ENCODE data around the gene GALNT13. TPM values are rescaled to one million over a fixed set of nuclear protein-coding genes. Genes with fewer than 3 reads are reported as not detected.

The GALNT13 gene
- total RNA-seq = not detected

DNA sequence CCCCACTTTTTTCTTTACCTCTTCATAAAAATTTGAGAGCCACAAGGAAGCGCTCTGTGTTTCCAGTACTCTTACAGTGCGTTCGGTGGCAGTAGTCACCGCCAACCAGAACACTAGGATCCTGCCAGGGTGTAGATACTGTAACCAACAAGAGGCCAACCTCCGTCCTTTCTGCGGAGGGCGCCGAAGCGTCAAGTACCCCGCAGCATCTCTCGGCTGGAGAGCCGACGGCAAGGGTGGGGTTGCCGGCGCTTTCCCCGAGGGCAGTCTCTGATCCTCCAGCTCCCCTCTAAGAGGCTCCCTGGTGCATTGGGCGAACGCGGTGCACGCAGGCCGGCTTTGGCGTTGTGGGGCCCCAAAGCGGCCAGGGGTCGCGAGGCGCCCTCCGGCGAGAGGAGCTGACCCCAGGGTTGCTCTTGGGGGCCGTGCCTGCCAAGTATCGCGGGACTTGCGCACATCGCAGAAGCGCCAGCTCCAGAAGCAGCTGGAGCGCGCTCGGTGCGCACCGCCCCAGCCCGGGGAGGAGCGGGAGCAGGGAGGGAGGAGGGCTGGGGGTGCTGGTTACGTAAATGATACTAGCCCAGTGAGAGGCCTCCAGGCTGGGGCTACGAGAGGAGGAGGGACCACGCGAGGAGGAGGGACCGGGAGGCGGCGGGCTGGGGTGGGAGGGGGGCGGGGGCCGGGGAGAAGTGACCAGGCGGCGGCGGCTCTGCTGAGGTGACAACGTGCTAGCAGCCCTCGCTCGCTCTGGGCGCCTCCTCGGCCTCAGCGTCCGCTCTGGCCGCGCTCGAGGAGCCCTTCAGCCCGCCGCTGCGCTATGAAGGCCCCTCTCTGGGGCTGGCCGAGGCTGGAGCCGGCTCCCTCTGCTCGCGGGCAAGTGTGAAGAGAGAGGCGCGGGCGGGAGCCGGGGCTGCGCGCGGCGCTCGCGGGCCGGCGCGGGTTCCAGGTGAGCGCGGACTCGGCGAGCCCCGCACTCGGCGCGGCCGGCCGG is at the start of gene GALNT13:
Gene GALNT13, plus strand, starts transcription at position 692 of the 991 bp plus-strand sequence.
- no peak within 1 kb of the TSS for H3K27ac Mint-ChIP-seq
- ATAC-seq (replicated peaks in 1 of 2) (no peak), DNase-seq (no peak)
- H3K4me1 Mint-ChIP-seq (ENCODE audit: low read depth) = no peaks in the 10 kb centered on the region
- H3K36me3 Mint-ChIP-seq (ENCODE audit: insufficient read depth in 2 of 2) = peaks cover 6% of the 10 kb centered on the region in 2 donors
- H3K4me3 Mint-ChIP-seq = peak within 1 kb of the TSS in 1 of 2 donors; percentile 37
- H3K27me3 Mint-ChIP-seq (ENCODE audit: low read depth) = peaks cover 34% of the 10 kb centered on the region
- peaks cover 2 to 3% of the 10 kb centered on the region in 2 donors for H3K9me3 Mint-ChIP-seq

DNA sequence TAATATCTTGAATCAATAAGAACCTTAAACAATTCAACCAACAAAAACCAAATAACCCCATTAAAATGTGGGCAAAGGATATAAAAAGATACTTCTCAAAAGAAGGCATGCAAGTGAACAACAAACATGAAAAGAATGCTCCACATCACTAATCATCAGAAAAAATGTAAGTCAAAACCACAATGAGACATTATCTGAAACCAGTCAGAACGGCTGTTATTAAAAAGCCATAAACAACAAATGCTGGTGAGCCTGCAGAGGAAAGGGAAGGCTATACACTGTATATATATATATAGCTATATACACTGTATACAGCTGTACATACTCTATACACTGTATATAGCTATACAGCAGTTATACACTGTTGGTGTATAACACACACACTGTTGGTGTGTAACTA is 47.8 kb upstream of the GALNT13 start:
- DNase-seq = no peak
- Mint-ChIP-seq H3K27me3 (ENCODE audit: low read depth) (no peaks in the 10 kb centered on the region), H3K36me3 (ENCODE audit: insufficient read depth in 2 of 2) (peaks cover 0 to 3% of the 10 kb centered on the region in 2 donors), H3K4me3 (no peak overlapping the region), H3K4me1 (ENCODE audit: low read depth) (no peaks in the 10 kb centered on the region), H3K27ac (no peak overlapping the region), H3K9me3 (peaks cover 11 to 17% of the 10 kb centered on the region in 2 donors)
- no peak for ATAC-seq (replicated peaks in 1 of 2)

- H3K9me3 Mint-ChIP-seq = peaks cover 9 to 18% of the 10 kb centered on the region in 2 donors
- H3K4me1 Mint-ChIP-seq (ENCODE audit: low read depth) = no peaks in the 10 kb centered on the region
- H3K36me3 Mint-ChIP-seq (ENCODE audit: insufficient read depth in 2 of 2) = peaks cover 0 to 2% of the 10 kb centered on the region in 2 donors
- no peaks in the 10 kb centered on the region for H3K27me3 Mint-ChIP-seq (ENCODE audit: low read depth)
- H3K27ac Mint-ChIP-seq = no peak overlapping the region
- H3K4me3 Mint-ChIP-seq = no peak overlapping the region
- DNase-seq = no peak
- no peak for ATAC-seq (replicated peaks in 1 of 2)
These were observed 43.4 kb upstream of the GALNT13 start for GRCh38 chr2:153828335-153828734.

- no peaks in the 10 kb centered on the region for H3K36me3 Mint-ChIP-seq (ENCODE audit: insufficient read depth in 2 of 2)
- DNase-seq = no peak
- H3K27ac Mint-ChIP-seq = no peak overlapping the region
- no peak for ATAC-seq (replicated peaks in 1 of 2)
- H3K9me3 Mint-ChIP-seq = peaks cover 7 to 8% of the 10 kb centered on the region in 2 donors
- H3K4me1 Mint-ChIP-seq (ENCODE audit: low read depth) = no peaks in the 10 kb centered on the region
- H3K27me3 Mint-ChIP-seq (ENCODE audit: low read depth) = no peaks in the 10 kb centered on the region
- no peak overlapping the region for H3K4me3 Mint-ChIP-seq
These were observed 37.1 kb upstream of the GALNT13 start for GRCh38 chr2:153834662-153835061.

GRCh38 chr2:153858250-153858649 is 13.5 kb upstream of the GALNT13 start:
- Mint-ChIP-seq H3K4me1 (ENCODE audit: low read depth) (no peaks in the 10 kb centered on the region), H3K27ac (no peak overlapping the region), H3K36me3 (ENCODE audit: insufficient read depth in 2 of 2) (no peaks in the 10 kb centered on the region), H3K27me3 (ENCODE audit: low read depth) (no peaks in the 10 kb centered on the region), H3K4me3 (no peak overlapping the region), H3K9me3 (peaks cover 4 to 7% of the 10 kb centered on the region in 2 donors)
- ATAC-seq (replicated peaks in 1 of 2) = no peak
- no peak for DNase-seq

- H3K9me3 Mint-ChIP-seq = peaks cover 0 to 2% of the 10 kb centered on the region in 2 donors
- no peak overlapping the region for H3K4me3 Mint-ChIP-seq
- no peaks in the 10 kb centered on the region for H3K27me3 Mint-ChIP-seq (ENCODE audit: low read depth)
- ATAC-seq (replicated peaks in 1 of 2) (no peak), DNase-seq (no peak)
- no peaks in the 10 kb centered on the region for H3K36me3 Mint-ChIP-seq (ENCODE audit: insufficient read depth in 2 of 2)
- H3K4me1 Mint-ChIP-seq (ENCODE audit: low read depth) = no peaks in the 10 kb centered on the region
- no peak overlapping the region for H3K27ac Mint-ChIP-seq
These were observed 7.7 kb upstream of the GALNT13 start for GRCh38 chr2:153864022-153864421.

GRCh38 chr2:153866595-153866994 is 5.1 kb upstream of the GALNT13 start:
- no peak for DNase-seq
- H3K4me3 Mint-ChIP-seq = no peak overlapping the region
- no peaks in the 10 kb centered on the region for H3K36me3 Mint-ChIP-seq (ENCODE audit: insufficient read depth in 2 of 2)
- H3K27ac Mint-ChIP-seq = no peak overlapping the region
- peaks cover 0 to 2% of the 10 kb centered on the region in 2 donors for H3K9me3 Mint-ChIP-seq
- no peaks in the 10 kb centered on the region for H3K4me1 Mint-ChIP-seq (ENCODE audit: low read depth)
- no peak for ATAC-seq (replicated peaks in 1 of 2)
- H3K27me3 Mint-ChIP-seq (ENCODE audit: low read depth) = peaks cover 14% of the 10 kb centered on the region

GRCh38 chr2:153870308-153870707 is 1.4 kb upstream of the GALNT13 start:
- Mint-ChIP-seq H3K4me3 (no peak overlapping the region), H3K27me3 (ENCODE audit: low read depth) (peaks cover 34% of the 10 kb centered on the region), H3K9me3 (peaks cover 2 to 3% of the 10 kb centered on the region in 2 donors), H3K27ac (no peak overlapping the region), H3K4me1 (ENCODE audit: low read depth) (no peaks in the 10 kb centered on the region), H3K36me3 (ENCODE audit: insufficient read depth in 2 of 2) (peaks cover 6% of the 10 kb centered on the region in 2 donors)
- DNase-seq = no peak
- ATAC-seq (replicated peaks in 1 of 2) = no peak

DNA sequence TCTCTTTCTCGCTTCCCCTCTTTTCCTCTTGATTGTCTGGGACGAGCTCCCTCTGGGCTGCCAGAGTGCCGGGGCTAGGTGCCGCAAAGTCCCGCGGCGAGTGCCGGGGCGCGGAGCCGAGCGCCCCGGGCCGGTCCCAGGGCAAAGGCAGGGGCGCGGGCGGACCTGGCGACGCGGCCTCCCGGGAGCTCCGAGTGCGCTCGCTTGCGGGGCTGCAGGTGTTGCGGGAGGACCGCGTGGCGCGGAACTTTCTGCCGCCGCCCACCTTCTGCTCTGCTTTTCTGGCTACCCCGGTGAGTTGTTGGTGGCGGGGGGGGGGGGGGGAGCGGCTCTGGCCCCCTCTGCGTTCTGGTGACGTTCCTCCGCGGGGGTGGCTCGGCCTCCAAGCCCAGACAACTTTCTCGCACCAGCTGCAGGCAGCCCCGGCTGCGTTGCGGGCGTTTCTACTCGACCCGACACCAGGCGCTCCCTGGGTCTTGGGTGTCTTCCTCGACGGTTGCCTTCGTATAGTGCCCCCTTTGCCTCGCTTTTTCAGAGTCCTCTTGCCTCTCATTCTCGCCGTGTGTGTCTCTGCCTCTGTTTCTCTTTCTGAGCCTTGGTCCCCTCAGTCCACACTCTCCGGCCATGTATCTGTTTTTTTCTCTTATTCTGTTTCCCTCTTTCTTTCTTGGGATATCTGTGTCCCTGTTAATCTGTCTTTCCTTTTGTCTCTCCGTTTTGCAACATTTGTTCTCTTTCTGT is 759 bp downstream of the GALNT13 start:
- peaks cover 6% of the 10 kb centered on the region in 2 donors for H3K36me3 Mint-ChIP-seq (ENCODE audit: insufficient read depth in 2 of 2)
- peak overlapping the region in 1 of 2 donors; percentile 37 for H3K4me3 Mint-ChIP-seq
- no peak overlapping the region for H3K27ac Mint-ChIP-seq
- peaks cover 34% of the 10 kb centered on the region for H3K27me3 Mint-ChIP-seq (ENCODE audit: low read depth)
- peaks cover 2 to 3% of the 10 kb centered on the region in 2 donors for H3K9me3 Mint-ChIP-seq
- no peaks in the 10 kb centered on the region for H3K4me1 Mint-ChIP-seq (ENCODE audit: low read depth)
- ATAC-seq (replicated peaks in 1 of 2) (no peak), DNase-seq (no peak)

DNA sequence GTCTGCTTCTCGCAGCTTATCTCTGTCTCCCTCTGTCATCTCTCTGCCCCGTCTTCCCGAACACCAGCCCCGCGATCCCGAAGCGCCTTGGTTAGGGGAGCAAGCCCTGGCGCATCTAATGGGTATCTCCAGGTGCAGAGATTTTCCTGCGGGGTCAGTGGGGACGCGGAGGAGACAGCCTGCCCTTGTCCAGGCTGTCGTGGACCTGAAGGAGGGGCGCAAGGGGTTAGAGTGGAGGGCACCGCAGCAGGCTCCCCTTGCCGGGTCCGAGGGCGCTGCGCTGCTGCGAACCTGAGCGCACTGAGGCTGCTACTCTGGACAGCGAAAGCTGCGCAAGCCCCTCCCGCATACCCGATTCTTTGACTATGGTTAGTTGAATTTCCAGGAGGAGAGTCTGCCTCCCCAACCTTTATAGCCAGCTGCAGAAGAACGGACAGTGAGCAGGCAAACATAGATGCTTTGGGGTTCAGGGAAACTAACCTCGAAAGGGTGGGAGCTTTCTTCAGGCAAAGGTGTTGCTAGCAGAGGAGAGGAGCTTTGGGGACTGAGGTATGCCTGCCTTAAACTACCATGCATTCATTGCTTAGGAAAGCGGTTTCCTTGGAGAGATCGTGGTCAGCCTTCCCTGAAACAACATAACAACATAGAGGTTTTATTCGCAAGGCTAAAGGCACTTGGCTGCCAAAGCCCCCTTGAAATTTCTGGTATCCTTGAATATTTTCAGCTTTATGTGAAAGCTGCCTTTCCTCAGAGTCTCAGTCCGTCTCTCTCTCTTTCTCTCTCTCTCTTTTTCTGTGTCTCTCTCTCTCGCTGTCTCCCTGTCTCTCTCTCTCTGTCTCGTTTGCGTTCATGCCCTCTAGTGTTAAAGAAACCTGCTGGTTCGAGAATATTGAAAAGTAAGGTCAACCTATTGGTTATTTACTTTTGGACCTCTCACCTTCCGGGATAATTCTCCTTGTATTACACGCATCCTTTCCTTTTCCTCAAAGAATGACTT is 1.6 kb downstream of the GALNT13 start:
- H3K36me3 Mint-ChIP-seq (ENCODE audit: insufficient read depth in 2 of 2) = peaks cover 6% of the 10 kb centered on the region in 2 donors

DNA sequence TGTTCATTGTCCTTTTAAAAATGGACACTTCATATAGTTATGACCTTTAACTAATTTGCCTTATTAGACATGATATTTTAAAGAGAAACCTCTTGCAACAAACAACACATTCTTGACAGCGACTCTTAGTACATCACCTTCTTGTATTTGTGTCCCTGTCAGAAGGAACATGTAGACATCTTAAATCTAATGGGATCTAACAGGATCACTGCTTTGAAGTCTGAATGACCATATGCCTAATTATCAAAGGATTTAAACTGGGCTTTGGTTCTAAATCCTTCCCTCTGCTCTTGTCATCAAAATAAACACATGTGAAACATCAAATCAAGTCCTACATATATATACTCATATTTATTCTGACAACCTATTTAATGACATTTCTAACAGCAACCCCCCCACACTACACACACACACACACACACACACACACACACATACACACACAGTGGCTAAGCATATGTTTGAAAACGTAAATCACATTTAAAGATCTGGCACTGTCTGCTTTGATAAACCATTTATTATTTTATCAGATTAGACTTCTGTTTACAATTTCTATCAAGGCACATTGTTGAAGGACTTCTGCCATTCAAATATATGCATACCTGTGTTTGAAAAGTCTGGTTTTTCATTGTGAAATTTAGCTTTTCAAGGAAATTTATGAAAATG is 4.2 kb downstream of the GALNT13 start:
- H3K27me3 Mint-ChIP-seq (ENCODE audit: low read depth) = peaks cover 27% of the 10 kb centered on the region
- no peaks in the 10 kb centered on the region for H3K4me1 Mint-ChIP-seq (ENCODE audit: low read depth)
- H3K36me3 Mint-ChIP-seq (ENCODE audit: insufficient read depth in 2 of 2) = peaks cover 6% of the 10 kb centered on the region in 2 donors
- ATAC-seq (replicated peaks in 1 of 2) = no peak
- peaks cover 2 to 6% of the 10 kb centered on the region in 2 donors for H3K9me3 Mint-ChIP-seq
- no peak overlapping the region for H3K4me3 Mint-ChIP-seq
- no peak for DNase-seq
- H3K27ac Mint-ChIP-seq = no peak overlapping the region

More for the DNA sequence above, 1.6 kb downstream of the GALNT13 start:
- peaks cover 34% of the 10 kb centered on the region for H3K27me3 Mint-ChIP-seq (ENCODE audit: low read depth)
- H3K9me3 Mint-ChIP-seq = peaks cover 2 to 6% of the 10 kb centered on the region in 2 donors
- no peak overlapping the region for H3K27ac Mint-ChIP-seq
- ATAC-seq (replicated peaks in 1 of 2) = no peak
- DNase-seq = no peak
- H3K4me1 Mint-ChIP-seq (ENCODE audit: low read depth) = no peaks in the 10 kb centered on the region
- peak overlapping the region in 1 of 2 donors; percentile 37 for H3K4me3 Mint-ChIP-seq

DNA sequence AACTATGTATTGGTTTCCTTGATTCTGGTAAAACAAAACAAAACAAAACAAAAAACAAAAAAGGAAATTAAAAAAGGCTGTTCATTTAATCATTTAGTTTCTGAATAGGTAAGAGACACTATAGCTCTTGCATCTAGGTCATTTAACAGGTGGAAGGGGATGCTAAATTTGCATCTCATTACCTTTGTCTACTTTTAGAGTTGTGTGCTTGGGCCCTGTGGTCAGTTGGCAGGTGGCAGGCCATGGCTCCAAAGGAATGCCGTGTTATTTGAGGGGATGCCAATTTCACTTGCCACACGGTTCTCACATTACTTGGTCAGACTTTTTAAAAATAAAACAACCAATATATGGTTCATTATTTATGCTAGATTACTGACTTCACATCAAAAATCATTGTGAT is 9.2 kb downstream of the GALNT13 start:
- Mint-ChIP-seq H3K27me3 (ENCODE audit: low read depth) (no peaks in the 10 kb centered on the region), H3K4me1 (ENCODE audit: low read depth) (no peaks in the 10 kb centered on the region), H3K36me3 (ENCODE audit: insufficient read depth in 2 of 2) (no peaks in the 10 kb centered on the region), H3K27ac (no peak overlapping the region), H3K9me3 (peaks cover 2 to 5% of the 10 kb centered on the region in 2 donors), H3K4me3 (no peak overlapping the region)
- ATAC-seq (replicated peaks in 1 of 2) (no peak), DNase-seq (no peak)

Measured in activated T-cell treated with anti-CD3 and anti-CD28 coated beads, Interleukin-2, amount 50 U/mL, for 72 hours (primary cell).